NOMO-1 (cell line): ENCODE measurements around the gene SPINT4.
"Not testable (repeated sequence)": the region's sequence is repeated elsewhere in the genome, so short reads cannot be mapped to it uniquely, and the experiment has no call there.

Experiments used
- DNase-seq, 2 experiments: peaks; one replicate each; lab custom pipeline; 2025; ENCODE audit not compliant: unreplicated experiment in 2 of 2; lab: John Stamatoyannopoulos, UW

Gene SPINT4

DNA sequence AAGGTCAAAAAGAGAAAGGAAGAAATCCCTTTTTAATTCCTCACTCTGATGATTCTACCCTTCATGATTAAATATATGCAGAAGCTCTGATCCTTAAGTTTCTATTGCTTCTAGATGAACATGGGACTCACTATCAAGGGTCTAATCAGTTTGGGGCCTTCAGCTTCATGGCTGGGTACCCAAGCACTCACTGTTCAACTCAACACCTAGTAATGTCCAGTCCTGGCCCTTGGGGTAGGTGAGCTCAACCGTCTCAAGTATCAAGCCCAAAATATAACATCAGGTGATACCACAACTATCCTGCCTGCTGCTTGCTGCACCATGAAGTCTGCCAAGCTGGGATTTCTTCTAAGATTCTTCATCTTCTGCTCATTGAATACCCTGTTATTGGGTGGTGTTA, at the start of gene SPINT4:
Gene SPINT4, plus strand, starts transcription at position 301 of the 400 bp plus-strand sequence. Its CDS starts 21 bp downstream, at position 322.
- DNase-seq: no peak

DNA sequence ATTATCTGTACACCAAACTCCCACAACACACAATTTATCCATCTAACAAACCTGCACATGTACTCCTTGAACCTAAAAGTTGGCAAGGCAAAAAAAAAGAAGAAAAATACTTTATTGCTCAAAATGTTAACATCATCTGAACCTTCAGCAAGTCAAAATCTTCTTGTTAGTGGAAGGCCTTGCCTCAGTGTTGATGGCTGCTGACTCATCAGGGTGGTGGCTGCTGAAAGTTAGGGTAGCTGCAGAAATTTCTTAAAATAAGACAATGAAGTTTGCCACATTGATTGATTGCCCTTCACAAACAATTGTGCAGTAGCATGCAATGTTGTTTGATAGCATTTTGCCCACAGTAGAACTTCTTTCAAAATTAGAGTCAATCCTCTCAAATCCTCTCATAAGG, 49.4 kb upstream of the SPINT4 start:
- DNase-seq: peak; percentile 13 to 39

DNA sequence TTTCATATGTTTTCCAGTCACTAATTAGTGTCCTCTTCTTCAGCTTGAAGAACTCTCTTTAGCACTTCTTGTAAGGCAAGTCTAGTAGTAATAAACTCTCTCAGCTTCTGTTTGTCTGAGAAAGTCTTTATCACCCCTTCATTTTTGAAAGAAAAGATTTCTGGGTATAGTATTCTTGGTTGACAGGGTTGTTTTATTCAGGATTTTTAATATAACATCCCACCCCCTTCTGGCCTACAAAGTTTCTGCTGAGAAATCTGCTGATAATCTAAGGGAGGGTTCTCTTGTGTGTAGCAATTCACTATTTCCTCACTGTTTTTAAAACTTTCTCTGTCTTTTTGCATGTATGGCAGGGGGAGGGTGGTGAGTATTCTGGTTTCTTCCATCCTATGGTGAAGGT, 42.5 kb upstream of the SPINT4 start:
- DNase-seq: no peak

DNA sequence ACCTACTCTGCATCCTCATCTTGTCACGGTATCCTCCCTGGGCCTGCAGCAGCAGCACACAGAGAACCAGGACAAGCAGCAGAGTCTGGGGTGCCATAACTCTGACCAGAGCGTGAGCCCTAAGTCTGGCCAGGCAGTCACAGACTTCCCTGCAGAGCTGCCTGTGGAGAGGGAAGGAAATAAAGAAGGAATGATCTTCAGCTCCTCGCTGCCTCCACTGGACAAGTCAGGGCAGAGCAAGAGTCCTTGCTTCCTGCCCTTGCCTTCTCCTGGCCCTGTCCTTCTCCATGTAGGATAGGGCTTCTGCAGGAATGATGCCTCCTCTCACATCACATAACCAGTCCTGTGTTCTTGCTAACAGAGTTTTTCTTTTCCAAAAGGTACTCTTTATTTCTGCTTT, 36.3 kb upstream of the SPINT4 start:
- no peak for DNase-seq

DNA sequence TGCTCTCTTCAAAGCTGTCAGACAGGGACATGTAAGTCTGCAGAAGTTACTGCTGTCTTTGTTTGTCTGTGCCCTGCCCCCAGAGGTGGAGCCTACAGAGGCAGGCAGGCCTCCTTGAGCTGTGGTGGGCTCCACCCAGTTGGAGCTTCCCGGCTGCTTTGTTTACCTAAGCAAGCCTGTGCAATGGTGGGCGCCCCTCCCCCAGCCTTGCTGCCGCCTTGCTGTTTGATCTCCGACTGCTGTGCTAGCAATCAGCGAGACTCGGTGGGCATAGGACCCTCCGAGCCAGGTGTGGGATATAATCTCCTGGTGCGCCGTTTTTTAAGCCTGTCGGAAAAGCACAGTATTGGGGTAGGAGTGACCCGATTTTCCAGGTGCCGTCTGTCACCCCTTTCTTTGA, 28.8 kb upstream of the SPINT4 start:
- not testable (repeated sequence) for DNase-seq

DNA sequence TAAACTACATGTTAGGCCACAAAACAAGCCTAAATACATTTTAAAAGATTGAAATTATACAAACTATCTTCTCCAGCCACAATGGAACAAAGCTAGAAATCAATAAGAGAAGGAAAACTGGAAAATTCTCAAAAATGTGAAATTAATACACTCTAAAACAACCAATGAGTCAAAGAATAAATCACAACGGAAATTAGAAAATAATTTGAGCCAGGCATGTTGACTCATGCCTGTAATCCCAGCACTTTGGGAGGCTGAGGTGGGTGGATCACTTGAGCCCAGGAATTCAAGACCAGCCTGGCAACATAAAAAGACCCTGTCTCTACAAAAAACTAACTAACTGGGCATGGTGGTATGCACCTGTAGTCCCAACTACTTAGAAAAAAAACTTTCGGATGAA, 26.7 kb upstream of the SPINT4 start:
- DNase-seq: no peak

DNA sequence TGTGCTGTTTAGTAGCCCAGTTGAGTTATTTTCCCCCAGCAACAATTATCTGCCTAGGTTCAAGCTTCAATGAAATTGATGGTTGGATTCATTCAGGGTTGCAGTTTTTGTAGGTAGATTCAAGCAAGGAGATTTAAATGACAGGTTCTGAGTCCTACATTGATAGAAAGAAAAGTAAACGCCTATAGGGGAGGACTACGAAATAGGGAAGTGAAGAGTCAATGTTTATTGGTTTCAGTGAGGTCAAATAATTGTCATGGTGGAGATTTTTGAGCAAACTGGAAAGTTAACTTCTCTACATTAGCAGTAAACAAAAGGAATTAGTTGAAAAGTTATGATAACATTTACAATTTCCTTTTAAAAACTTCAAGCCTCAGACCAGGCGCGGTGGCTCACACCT, 21.0 kb upstream of the SPINT4 start:
- DNase-seq: peak in 1 of 2 experiments; percentile 26

DNA sequence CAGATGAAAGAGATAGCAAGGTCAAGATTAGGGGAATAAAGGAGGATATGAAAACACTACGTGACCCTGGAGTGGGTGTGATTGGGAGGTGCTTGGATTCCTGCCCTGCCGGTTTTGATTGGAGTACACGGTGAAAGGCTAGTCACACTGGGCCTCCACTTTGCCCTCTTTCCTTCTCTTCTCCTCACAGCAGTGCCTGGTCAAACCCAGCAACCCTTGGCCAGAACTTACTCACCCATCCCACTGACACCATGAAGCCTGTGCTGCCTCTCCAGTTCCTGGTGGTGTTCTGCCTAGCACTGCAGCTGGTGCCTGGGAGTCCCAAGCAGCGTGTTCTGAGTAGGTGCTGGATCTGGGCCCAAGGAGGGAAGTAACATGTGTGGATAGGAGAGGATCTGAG, 20.3 kb upstream of the SPINT4 start, which contains the start of gene WFDC13:
Gene WFDC13, plus strand, starts transcription at position 166 of the 400 bp plus-strand sequence. Its CDS starts 86 bp downstream, at position 252.
- DNase-seq: no peak

DNA sequence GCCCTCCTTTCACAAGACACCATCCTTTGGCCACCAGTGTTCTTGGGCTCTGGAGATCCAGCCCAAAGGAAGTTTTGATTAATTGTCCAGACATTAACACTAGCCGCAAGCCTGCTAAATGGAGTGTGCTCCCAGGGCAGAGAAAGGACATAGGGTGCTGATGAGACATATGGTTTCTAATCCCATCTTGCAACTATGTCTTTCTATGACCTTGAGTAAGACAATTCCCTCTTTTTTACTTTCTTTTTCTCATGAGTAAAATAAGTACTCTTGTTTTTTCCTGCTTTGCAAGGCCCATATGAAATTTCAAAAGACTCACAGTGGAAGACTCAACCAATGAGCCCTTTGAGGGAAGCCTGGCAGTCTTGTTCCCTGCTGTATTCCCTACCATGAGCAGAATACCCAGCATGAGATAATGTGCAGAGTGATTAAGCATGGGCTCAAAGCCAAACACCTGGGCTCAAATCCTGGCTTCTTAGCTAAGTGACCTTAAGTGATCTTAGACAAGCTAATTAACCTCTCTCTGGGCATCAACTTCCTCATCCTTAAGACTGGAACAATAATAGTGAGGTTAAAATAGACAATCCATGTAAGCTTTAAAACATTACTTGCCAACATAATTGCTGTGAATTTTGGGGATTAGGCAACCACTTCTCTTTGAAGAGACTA, 17.0 kb upstream of the SPINT4 start, which contains the start of gene WFDC10B:
Gene WFDC10B, minus strand, starts transcription at position 51 of the 669 bp plus-strand sequence. CDS start 19,027 bp downstream, outside the sequence.
- DNase-seq: peak; percentile 28 to 67

DNA sequence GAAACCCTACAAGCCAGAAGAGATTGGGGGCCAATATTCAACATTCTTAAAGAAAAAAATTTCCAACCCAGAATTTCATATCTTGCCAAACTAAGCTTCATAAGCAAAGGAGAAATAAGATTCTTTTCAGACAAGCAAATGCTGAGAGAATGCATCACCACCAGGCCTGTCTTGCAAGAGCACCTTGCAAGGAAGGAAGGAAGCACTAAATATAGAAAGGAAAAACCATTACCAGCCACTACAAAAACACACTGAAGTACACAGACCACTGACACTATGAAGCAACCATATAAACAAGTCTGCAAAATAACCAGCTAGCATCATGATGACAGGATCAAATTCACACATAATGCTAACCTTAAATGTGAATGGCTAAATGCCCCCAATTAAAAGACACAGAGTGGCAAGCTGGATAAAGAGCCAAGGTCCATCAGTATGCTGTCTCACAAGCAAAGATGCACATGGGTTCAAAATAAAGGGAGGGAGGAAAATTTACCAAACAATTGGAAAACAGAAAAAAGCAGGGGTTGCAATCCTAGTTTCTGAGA, 5.9 kb upstream of the SPINT4 start:
- DNase-seq: peak in 1 of 2 experiments; percentile 57

DNA sequence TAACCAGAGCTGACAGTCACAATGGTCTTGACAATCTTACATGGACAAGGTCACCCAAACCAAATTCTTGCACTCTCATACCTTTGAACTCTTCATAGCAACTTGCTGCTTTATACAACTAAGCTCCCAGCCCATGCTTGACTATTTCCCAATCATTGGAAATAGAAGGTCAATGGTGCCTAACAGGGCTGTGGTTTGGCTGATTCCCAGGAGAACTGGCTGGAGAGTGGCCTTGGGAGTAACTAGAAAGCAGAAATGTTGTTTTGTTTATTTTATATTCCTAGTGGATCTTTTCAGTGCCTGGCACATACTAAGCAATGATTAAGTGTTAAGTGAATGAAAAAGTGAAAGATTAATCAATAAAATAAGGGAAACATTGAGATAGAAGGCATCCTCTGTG, 3.0 kb downstream of the SPINT4 start:
- no peak for DNase-seq

DNA sequence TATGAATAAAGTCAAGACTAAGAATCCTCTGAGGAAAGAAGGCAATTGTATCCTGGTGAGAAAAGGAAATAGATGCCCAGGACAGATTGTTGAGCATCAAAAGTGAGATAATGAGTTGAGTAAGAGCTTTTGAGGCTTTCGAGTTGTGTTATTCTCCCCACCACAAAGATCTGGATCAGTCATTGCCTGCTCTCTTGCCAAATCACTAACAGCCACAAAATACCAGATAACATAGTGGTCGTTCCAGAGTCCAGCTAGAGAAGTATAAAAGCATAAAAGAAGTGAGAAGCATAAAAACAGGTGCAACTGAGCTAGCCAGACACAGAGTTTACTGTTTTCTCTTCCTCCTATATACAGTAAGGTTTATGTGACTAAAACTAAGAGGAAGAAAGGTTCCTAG, 4.9 kb downstream of the SPINT4 start:
- DNase-seq: peak; percentile 72 to 80

DNA sequence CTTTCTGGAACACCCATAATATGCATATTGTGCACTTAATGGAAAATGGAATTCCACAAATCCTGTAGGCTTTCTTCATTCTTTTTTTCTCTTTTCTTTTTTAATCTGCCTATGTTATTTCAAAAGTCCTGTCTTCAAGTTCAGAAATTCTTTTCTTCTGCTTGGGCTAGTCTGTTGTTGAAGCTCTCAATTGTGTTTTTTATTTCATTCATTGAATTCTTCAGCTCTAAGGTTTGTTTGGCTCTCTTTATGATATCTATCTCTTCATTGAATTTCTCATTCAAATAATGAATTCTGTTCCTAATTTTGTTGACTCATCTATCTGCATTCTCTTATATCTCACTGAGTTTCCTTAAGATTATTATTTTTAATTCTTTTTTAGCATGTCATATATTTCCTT, 10.1 kb downstream of the SPINT4 start:
- no peak for DNase-seq

DNA sequence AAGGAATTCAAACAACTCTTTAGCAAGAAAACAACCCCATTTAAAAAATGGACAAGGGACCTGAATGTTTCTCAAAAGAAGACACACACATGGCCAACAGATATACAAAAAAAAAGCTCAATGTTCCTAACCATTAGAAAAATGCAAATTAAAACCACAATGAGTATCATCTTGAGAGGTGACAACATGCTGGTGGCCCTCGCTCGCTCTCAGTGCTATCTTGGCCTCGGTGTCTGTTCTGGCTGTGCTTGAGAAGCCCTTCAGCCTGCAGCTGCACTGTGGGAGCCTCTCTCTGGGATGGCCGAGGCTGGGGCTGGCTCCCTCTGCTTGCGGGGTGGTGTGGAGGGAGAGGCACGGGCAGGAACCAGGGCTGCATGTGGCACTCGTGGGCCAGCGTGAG, 13.4 kb downstream of the SPINT4 start:
- DNase-seq: no peak

DNA sequence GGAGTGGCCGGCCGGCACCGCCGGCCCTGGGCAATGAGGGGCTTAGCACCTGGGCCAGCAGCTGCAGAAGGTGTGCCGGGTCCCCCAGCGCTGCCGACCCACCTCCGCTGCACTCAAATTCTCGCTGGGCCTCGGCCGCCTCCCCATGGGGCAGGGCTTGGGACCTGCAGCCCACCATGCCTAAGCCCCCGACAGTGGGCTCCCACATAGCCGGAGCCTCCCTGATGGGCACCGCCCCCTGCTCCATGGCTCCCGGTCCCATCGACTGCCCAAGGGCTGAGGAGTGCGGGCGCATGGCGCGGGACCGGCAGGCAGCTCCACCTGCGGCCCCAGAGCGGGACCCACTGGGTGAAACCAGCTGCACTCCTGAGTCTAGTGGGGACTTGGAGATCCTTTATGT, 13.8 kb downstream of the SPINT4 start:
- DNase-seq: no peak

DNA sequence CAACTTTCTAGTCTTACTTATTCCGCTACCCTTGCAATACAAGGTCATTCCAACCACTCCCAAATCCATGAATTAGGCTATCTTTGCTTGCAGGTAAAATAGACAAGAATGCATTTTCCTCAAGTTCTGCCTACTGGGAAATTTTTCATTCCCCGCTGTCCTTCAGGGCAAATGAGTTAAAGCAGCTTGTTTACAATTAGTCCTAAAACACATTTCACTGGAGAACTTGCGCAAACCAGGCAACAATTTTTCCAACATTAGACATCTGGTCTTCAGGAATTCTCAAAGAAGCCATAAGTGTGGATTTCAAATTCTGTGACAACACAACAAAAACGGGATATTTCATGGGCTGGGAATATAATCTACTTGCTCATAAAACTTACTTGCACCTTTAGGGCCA, 20.4 kb downstream of the SPINT4 start:
- no peak for DNase-seq

DNA sequence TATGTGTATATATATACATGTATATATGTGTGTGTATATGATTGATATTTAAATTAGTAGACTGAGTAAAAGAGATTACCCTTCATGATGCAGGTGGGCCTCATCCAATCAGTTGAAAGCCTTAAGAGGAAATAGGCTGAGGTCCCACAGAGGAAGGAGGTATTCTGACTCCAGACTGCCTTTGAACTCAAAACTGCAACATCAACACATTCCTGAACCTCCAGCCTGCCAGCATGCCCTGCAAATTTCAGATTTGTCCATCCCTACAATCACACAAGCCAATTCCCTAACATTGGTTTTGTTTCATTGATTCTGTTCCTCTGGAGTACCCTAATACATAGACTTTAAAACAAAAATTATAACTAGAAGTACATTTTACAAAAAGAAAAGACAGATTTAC, 22.9 kb downstream of the SPINT4 start:
- no peak for DNase-seq

DNA sequence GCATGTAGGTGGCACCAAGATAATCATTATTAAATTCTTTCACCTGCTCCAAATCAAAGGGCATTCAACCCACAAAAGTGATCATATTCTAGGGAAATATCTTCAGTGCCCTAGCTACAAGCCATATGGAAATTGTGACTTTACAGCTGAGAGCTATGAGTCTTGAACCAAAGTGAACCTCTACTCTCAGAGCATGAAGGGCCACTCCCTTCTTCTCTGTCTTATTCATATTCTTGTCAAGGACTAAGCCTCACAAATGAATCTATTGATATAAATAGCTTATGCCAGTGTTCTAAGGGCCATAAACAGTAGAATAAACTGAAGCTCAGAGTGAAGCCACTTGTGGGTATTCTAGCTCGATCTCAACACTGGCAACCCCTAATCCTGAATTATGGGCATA, 29.6 kb downstream of the SPINT4 start:
- no peak for DNase-seq

DNA sequence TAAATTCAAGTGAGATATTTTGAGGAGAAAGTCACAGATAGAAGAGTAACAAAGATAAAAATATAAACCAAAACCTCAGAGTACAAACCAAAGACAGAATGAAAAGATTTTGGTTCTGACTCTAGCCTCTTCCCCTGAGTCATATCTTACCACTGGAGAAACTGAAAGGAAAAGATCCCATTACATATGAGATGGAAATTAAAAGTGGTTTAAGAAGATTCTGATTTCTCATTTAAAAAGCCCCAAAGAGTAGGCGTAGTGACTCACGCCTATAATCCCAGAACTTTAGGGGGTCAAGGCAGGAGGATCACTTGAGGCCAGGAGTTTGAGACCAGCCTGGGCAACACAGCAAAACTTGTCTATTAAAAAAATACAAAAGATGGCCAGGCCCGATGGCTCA, 30.6 kb downstream of the SPINT4 start:
- no peak for DNase-seq

DNA sequence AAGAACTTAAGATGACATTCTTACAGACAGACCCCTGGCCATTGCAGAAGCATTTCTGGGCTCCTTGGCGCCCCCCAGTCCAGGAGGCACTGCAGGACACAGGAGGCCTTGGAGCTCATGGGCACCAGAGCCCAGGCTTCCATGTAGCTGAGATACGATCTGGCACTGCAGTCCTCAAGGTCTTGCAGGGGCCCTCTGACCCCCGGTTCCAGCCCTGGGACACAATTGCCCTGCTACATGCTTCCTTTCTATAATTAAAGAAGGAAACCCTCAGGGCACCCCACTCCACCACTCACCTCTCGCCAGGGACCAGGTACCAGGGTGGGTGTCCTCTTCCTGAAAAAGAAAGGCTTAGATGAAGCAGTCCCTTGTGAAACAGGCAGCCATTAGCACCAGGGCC, 35.9 kb downstream of the SPINT4 start:
- DNase-seq: no peak

DNA sequence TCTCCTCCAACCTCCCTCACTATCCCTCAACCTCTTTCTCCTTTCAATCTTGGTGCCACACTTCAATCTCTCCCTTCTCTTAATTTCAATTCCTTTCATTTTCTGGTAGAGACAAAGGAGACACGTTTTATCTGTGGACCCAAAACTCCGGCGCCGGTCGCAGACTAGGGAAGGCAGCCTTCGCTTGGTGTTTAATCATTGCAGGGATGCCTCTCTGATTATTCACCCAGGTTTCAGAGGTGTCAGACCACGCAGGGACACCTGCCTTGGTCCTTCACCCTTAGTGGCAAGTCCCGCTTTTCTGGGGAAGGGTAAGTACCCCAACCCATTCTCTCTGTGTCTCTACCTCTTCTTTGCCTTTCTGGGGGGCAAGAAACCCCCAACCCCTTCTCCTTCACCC, 37.8 kb downstream of the SPINT4 start:
- DNase-seq: not testable (repeated sequence)

DNA sequence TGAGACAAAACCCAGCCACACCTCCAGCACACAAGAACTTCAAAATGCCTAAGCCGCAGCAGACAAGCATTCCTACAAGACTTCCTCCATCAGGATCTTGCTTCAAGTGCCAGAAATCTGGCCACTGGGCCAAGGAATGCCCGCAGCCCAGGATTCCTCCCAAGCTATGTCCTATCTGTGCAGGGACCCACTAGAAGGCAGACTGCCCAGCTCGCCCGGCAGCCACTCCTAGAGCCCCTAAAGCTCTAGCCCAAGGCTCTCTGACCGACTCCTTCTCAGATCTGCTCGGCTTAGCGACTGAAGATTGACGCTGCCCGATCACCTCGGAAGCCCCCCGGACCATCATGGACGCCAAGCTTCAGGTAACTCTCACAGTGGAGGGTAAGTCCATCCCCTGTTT, 39.8 kb downstream of the SPINT4 start:
- DNase-seq: not testable (repeated sequence)
